Gastroesophageal sphincter (tissue), 4 donors: ENCODE measurements around the gene ARPC4. TPM values are rescaled to one million over a fixed set of nuclear protein-coding genes. Genes with fewer than 3 reads are reported as not detected.

Source experiments
- ATAC-seq: fragments of 150-250 bp; one replicate; pipeline ENCODE4 v1.9.1; 2016; ENCODE audit warnings: mild to moderate bottlenecking, moderate library complexity
- H3K27ac ChIP-seq, 4 donors: fragments of 200-600 bp; sonication (generic) in 3 of 4; 1 replicate in 3 of 4; 2 replicates in 1 of 4; pipeline ENCODE4 v1.5.1; 2016 to 2019
- H3K27me3 ChIP-seq: fragments of 200-600 bp; sonication (generic); one replicate; pipeline ENCODE4 v1.5.1; 2019
- H3K36me3 ChIP-seq, 2 donors: fragments of 200-600 bp; sonication (generic); one replicate each; pipeline ENCODE4 v1.5.1; 2019; ENCODE audit warnings: control low read depth in 1 of 2
- H3K4me1 ChIP-seq, 3 donors: fragments of 200-600 bp; sonication (generic); 1 replicate in 2 of 3; 2 replicates in 1 of 3; pipeline ENCODE4 v1.5.1; 2016 to 2019; ENCODE audit warnings: control low read depth in 2 of 3
- H3K4me3 ChIP-seq, 2 donors: fragments of 200-600 bp; sonication (generic); one replicate each; pipeline ENCODE4 v1.5.1; 2019; ENCODE audit warnings: mild to moderate bottlenecking in 1 of 2, moderate library complexity in 1 of 2
- H3K9me3 ChIP-seq, 3 donors: fragments of 200-600 bp; sonication (generic); one replicate each; pipeline ENCODE4 v1.5.1; 2017 to 2019; ENCODE audit warnings: control low read depth in 2 of 3
- EP300 ChIP-seq: sonication (generic); formaldehyde crosslinking; IDR thresholded peaks from one replicate; pipeline ENCODE4 v1.6.1; 2017; ENCODE audit warnings: antibody characterized with exemption, mild to moderate bottlenecking
- POLR2A ChIP-seq, 2 donors: fragments of 450-650 bp; IDR thresholded peaks; one replicate each; pipeline ENCODE4 v1.6.1; 2017; ENCODE audit warnings: antibody characterized with exemption in 2 of 2, mild to moderate bottlenecking in 2 of 2, moderate library complexity in 1 of 2
- POLR2AphosphoS5 ChIP-seq: sonication (generic); formaldehyde crosslinking; IDR thresholded peaks from one replicate; pipeline ENCODE4 v1.6.1; 2017; ENCODE audit warnings: antibody characterized with exemption
- WGBS, 2 donors: methylation state at CpG; one replicate each; pipeline ENCODE4 v1.1.5; 2018; ENCODE audit warnings: low coverage in 1 of 2; 5-methylcytosine and 5-hydroxymethylcytosine counted together
- total RNA-seq, 4 donors: library from RNA; depleted of rRNA; stranded (reverse); fragments of >200 nt; gene quantifications; one replicate each; pipeline ENCODE4 v1.1.0, GENCODE V29; 2016
- TF ChIP-seq, protein P1 (sequence below), 4 experiments: fragments of 200-600 bp in 2 of 4; fragments of 450-650 bp in 2 of 4; sonication (generic) in 1 of 4; IDR thresholded peaks; one replicate each; pipeline ENCODE4 v1.5.1; 2017 to 2019; ENCODE audit warnings: antibody characterized with exemption in 4 of 4, mild to moderate bottlenecking in 2 of 4, moderate library complexity in 2 of 4

ARPC4 gene
- total RNA-seq, 4 donors from 2014 or later: 157 to 203 (median 171) TPM

DNA sequence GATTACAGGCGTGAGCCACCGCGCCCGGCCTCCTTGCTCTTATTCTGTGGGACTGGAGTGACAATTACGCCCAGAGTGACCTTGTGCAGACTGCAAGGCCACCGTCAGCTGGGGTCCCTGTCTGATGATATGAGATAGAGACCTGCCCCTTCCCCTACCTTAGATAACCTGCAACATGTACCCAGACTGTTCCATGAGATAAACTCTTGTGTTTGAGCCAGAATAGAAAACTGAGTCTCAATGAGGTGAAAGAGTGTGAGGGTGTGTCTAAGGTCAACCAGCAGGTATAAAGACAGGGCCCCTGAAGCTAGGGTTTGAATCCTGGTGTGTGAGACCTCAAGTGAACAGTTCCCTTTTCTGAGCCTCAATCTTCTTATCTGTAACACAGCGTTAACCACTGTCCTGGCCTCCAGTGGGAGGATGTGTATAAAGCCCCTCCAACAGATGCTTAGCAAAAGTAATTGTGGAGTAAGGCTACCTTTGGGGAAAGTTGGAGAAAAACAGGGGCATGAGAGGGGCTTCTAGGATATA lies 6.6 kb upstream of the ARPC4 start:
- H3K36me3 ChIP-seq: peaks cover 0 to 95% of the 10 kb centered on the region in 2 donors
- no peak overlapping the region for H3K4me3 ChIP-seq
- peaks cover 0 to 14% (median 2%) of the 10 kb centered on the region in 3 donors for H3K4me1 ChIP-seq
- TF ChIP-seq POLR2AphosphoS5 (no peak), EP300 (no peak), POLR2A (IDR thresholded peaks at IDR 0.05) (no peak)
- TF ChIP-seq, protein P1, sequence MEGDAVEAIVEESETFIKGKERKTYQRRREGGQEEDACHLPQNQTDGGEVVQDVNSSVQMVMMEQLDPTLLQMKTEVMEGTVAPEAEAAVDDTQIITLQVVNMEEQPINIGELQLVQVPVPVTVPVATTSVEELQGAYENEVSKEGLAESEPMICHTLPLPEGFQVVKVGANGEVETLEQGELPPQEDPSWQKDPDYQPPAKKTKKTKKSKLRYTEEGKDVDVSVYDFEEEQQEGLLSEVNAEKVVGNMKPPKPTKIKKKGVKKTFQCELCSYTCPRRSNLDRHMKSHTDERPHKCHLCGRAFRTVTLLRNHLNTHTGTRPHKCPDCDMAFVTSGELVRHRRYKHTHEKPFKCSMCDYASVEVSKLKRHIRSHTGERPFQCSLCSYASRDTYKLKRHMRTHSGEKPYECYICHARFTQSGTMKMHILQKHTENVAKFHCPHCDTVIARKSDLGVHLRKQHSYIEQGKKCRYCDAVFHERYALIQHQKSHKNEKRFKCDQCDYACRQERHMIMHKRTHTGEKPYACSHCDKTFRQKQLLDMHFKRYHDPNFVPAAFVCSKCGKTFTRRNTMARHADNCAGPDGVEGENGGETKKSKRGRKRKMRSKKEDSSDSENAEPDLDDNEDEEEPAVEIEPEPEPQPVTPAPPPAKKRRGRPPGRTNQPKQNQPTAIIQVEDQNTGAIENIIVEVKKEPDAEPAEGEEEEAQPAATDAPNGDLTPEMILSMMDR (IDR thresholded peaks at IDR 0.05): no peak
- H3K27me3 ChIP-seq: no peaks in the 10 kb centered on the region
- WGBS, 2 donors: 57 to 85% methylated on average over 1 to 6 of the region's 7 CpGs
- no peaks in the 10 kb centered on the region for H3K9me3 ChIP-seq
- H3K27ac ChIP-seq: no peak overlapping the region
- no peak for ATAC-seq

DNA sequence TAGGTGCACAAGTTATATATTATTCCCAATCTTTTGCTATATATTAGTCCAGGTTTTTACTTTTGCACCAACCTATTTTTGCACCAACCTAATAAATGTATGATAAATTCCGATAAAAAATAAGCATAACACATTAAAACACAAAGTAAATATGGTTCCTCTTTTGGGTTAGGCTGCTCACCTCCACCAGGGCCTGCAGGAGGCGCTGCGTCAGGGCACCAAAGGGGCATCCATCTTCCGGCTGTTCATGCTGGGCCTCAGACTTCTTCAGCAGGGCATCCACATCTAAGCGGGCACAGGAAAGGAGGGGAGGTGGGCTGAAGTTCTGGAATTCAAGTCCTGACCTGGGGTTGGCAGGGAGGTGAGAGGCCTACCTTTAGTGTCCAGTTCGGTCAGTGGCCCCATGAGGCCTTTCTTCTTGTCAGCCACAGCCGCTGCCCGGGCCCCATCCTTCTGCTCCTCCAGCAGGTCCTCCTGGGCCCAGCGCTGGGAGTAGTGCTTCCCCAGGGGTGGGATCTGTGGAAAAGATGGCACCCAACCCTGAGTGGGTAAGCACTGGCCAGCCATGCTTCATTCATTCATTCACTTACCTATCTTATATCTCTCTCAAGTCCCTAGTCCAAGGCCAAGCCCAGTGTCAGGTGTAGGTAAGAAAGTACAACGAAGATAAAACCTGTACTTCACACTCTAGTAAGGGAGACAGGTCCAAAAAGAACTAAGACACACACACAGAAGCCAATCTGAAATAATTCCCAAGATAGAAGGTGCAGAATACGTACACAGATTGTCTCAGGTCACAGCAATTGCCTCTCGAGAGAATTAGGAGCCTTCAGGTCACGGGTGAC lies 5.8 kb upstream of the ARPC4 start:
- Histone ChIP-seq H3K4me1 (peaks cover 0 to 22% (median 7%) of the 10 kb centered on the region in 3 donors), H3K27me3 (no peaks in the 10 kb centered on the region), H3K36me3 (peaks cover 0 to 87% of the 10 kb centered on the region in 2 donors), H3K9me3 (no peaks in the 10 kb centered on the region), H3K4me3 (no peak overlapping the region), H3K27ac (no peak overlapping the region)
- TF ChIP-seq POLR2AphosphoS5 (no peak), EP300 (no peak), POLR2A (IDR thresholded peaks at IDR 0.05) (no peak)
- TF ChIP-seq, protein P1 (IDR thresholded peaks at IDR 0.05): peak in 1 of 4 experiments; percentile 13
- no peak for ATAC-seq
- WGBS, 2 donors: 66 to 78% methylated on average over 5 to 11 of the region's 13 CpGs

DNA sequence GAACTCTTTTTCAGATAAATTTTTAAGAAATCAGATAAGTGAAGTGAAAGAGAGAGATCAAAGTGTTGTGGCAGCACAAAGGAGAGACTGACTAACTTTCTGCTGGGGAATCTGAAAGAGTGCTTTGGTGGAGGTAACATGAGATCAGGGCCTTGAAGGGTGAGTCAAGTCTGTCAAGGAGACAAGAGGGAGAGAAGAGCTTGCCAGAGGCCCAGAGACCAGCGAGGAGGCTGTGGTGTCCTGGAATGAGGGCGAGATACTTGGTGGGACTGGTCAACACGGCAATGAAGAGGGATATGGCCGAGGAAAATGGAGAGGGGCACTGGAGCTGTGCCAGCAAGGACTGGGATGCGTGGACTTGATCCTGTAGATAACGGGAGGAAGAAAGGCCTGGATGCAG lies 5.2 kb upstream of the ARPC4 start:
- Histone ChIP-seq H3K9me3 (no peaks in the 10 kb centered on the region), H3K36me3 (peaks cover 0 to 81% of the 10 kb centered on the region in 2 donors), H3K4me3 (no peak overlapping the region), H3K27me3 (no peaks in the 10 kb centered on the region), H3K27ac (no peak overlapping the region), H3K4me1 (peaks cover 0 to 23% (median 7%) of the 10 kb centered on the region in 3 donors)
- no peak for ATAC-seq
- WGBS, 2 donors: 77 to 79% methylated on average over 6 of the region's 6 CpGs
- TF ChIP-seq POLR2A (IDR thresholded peaks at IDR 0.05): no peak
- TF ChIP-seq, protein P1 (IDR thresholded peaks at IDR 0.05): no peak
- TF ChIP-seq EP300: no peak
- no peak for TF ChIP-seq POLR2AphosphoS5

DNA sequence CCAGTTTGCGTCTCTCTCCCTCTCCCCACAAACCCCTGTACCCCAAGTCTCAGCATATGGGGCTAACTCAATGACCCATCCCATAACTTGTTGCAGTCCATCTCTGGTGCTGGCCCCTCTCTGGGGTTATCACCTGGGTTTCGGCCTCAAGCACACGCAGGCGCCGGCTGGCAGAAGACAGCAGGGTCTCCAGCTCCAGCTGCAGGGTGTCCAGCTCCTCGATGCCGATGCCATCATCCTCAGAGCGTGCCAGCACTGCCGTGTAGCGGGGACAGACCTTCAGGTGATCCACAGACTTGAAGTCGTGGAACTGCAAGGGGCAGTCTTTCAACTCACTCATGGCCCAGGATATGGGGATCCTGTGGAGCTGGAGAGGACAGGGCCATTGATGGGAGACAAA lies 1.8 kb upstream of the ARPC4 start:
- no peak for ATAC-seq
- H3K36me3 ChIP-seq: peaks cover 0 to 65% of the 10 kb centered on the region in 2 donors

DNA sequence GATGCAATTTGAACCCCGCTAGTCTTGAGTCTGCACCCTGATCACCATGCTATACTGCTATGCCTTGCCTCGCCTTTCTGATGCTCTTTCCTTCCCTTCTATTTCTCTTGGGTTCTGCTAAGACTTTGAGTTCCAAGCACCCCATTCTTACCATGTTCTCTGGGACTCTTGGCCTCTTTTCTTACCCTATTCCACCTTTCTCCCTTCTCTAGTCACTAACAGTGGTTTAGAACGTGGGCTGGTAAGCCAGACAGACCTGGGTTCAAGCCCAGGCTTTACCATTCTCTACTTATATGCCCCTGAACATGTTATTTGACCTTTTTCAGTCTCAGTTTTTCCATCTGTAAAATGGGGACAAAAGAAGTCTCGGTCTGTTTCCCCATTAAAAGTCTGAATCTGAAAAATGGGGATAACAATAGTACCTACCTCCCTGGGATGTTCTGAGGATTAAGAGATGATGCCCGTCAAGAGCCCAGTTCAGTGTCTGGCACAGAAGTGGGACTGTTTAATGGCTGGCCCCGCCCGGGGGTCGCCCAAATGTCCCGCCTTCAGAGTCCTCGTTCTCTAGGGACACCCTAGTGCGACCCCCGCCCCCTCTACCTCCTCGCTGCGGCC lies 985 bp upstream of the ARPC4 start:
- Histone ChIP-seq H3K27ac (peak overlapping the region; percentile 93 to 98 (median 96)), H3K36me3 (peaks cover 0 to 60% of the 10 kb centered on the region in 2 donors), H3K4me3 (peak overlapping the region; percentile 90 to 93), H3K9me3 (no peaks in the 10 kb centered on the region), H3K27me3 (no peaks in the 10 kb centered on the region), H3K4me1 (peaks cover 0 to 58% (median 18%) of the 10 kb centered on the region in 3 donors)
- no peak for ATAC-seq
- TF ChIP-seq, protein P1 (IDR thresholded peaks at IDR 0.05): no peak
- TF ChIP-seq POLR2AphosphoS5 (no peak), EP300 (no peak), POLR2A (IDR thresholded peaks at IDR 0.05) (no peak)
- 20 to 21% methylated on average over 8 to 9 of the region's 14 CpGs for WGBS, 2 donors

More for the DNA sequence above, 1.8 kb upstream of the ARPC4 start:
- Histone ChIP-seq H3K9me3 (no peaks in the 10 kb centered on the region), H3K4me1 (peaks cover 0 to 50% (median 18%) of the 10 kb centered on the region in 3 donors), H3K27ac (peak overlapping the region in 3 of 4 donors; percentile 95 to 98 (median 97)), H3K27me3 (no peaks in the 10 kb centered on the region), H3K4me3 (no peak overlapping the region)
- TF ChIP-seq EP300 (no peak), POLR2A (IDR thresholded peaks at IDR 0.05) (no peak)
- 67 to 100% methylated on average over 1 of the region's 11 CpGs for WGBS, 2 donors
